Suprapubic skin (tissue), 3 donors: ENCODE measurements around the gene TCF23.

ENCODE experiments used
- POLR2A ChIP-seq, 2 donors: fragments of 450-650 bp; IDR thresholded peaks; one replicate each; pipeline ENCODE4 v1.6.1; 2017; ENCODE audit warnings: antibody characterized with exemption in 2 of 2, mild to moderate bottlenecking in 2 of 2, moderate library complexity in 2 of 2
- TF ChIP-seq, protein P1 (sequence below), 2 donors: fragments of 200-600 bp in 1 of 2; fragments of 450-650 bp in 1 of 2; sonication (generic) in 1 of 2; IDR thresholded peaks; one replicate each; pipeline ENCODE4 v1.5.1; 2016 to 2019; ENCODE audit warnings: antibody characterized with exemption in 2 of 2, mild to moderate bottlenecking in 1 of 2, moderate library complexity in 1 of 2

DNA sequence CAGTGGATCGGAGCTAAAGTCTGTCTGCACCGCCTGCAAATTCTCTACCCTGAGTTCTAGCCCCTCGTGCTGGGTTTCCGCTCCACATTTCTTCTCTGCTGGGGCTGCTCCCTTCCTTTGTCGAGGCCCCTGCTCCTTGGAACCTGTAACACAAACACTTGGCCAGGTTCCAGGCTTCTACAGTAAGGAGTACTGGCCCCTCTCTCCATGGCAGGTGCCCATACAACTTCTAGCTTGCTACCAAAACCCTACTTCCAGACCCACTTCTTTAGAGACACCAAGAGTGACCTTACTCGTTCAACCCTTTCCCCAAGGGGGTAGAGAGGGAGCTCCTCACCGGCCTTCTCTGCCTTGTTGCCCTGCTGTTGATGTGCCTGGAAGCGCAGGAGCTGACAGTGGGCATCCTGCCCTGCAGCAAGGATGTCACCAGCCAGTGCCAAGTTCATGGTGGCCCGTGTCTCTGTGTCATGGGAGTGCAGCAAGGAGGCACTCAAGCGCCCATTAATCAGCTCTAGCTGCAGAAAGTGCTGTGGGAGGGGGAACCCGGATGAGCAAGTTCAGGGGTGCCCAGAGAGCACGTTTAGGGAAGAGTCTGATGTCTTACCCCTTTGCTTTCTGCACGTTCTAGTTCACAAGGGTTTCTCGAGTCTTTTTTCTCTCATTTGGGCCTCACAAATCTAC lies 15.5 kb upstream of the TCF23 start:
- no peak for TF ChIP-seq POLR2A (IDR thresholded peaks at IDR 0.05)
- TF ChIP-seq, protein P1, sequence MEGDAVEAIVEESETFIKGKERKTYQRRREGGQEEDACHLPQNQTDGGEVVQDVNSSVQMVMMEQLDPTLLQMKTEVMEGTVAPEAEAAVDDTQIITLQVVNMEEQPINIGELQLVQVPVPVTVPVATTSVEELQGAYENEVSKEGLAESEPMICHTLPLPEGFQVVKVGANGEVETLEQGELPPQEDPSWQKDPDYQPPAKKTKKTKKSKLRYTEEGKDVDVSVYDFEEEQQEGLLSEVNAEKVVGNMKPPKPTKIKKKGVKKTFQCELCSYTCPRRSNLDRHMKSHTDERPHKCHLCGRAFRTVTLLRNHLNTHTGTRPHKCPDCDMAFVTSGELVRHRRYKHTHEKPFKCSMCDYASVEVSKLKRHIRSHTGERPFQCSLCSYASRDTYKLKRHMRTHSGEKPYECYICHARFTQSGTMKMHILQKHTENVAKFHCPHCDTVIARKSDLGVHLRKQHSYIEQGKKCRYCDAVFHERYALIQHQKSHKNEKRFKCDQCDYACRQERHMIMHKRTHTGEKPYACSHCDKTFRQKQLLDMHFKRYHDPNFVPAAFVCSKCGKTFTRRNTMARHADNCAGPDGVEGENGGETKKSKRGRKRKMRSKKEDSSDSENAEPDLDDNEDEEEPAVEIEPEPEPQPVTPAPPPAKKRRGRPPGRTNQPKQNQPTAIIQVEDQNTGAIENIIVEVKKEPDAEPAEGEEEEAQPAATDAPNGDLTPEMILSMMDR (IDR thresholded peaks at IDR 0.05): no peak
